H1 (cell line): ENCODE measurements around the gene WFDC11. TPM values are rescaled to one million over a fixed set of nuclear protein-coding genes. Genes with fewer than 3 reads are reported as not detected.

Source experiments
- BCL11A ChIP-seq, 2 experiments: IDR thresholded peaks; one replicate each; pipeline ENCODE4 v1.6.1; 2011; ENCODE audit warnings: low read depth in 2 of 2, low read length in 2 of 2, mild to moderate bottlenecking in 2 of 2
- EGR1 ChIP-seq: IDR thresholded peaks from 2 replicates; pipeline ENCODE4 v1.6.1; 2011; ENCODE audit warnings: low read depth, low read length, borderline replicate concordance
- FOSL1 ChIP-seq: IDR thresholded peaks from 2 replicates; pipeline ENCODE4 v1.6.1; 2011; ENCODE audit warnings: mild to moderate bottlenecking, low read depth, low read length, moderate library complexity; ENCODE audit not compliant: insufficient read depth
- SAP30 ChIP-seq: fragments of 300-600 bp; sonication (generic); IDR thresholded peaks from 2 replicates; pipeline ENCODE4 v1.7.1; 2012; ENCODE audit warnings: low read length, moderate library complexity, mild to moderate bottlenecking, inconsistent platforms; ENCODE audit not compliant: insufficient read depth, insufficient replicate concordance
- polyA plus RNA-seq, 7 experiments: library from polyadenylated mRNA; depleted of rRNA in 3 of 7; stranded (reverse) in 5 of 7; unstranded in 2 of 7; fragments of >200 nt in 5 of 7; fragments of 200-250 nt in 2 of 7; gene quantifications; 1 replicate in 5 of 7; 2 replicates in 1 of 7; 4 replicates in 1 of 7; pipeline versions ENCODE4 v1.2.1 to v1.2.3, GENCODE V29; 2011 to 2013; ENCODE audit warnings: missing spikeins in 2 of 7, mixed read lengths in 2 of 7
- total RNA-seq: library from RNA; stranded (reverse); fragmentation: NEBNext Ultra II Directional; extraction: Animal tissue kit (Norgen Biotek cat#: 25700); gene quantifications from 2 replicates; pipeline ENCODE4 v1.2.1, GENCODE V29; 2021

Gene WFDC11
- total and polyA plus RNA-seq, 2 of the 8 experiments (the other 6 are each of a cell fraction or from before 2014, with no cell fraction given): not detected

DNA sequence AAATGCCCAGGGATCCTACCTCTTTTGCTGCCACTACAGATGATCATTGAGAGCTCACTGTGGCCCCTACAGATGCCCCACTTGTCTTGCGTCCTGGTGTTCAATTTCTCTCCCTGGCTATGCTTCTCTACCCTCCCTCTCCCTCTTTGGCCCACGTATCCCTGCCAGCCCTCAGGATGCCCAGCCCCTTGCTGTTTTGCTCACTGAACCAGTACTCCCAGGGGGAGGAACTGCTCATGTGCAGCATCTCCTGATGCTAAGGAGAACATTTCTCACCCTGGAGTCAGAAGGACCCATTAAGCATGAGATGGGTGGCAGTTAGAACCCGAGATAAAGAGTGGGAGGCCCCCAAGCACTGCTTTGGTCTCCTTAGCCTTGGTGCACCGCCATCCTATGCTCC lies 38.9 kb downstream of the WFDC11 start, which contains the start of gene WFDC9 (continued):
- TF ChIP-seq EGR1: no peak
- no peak for TF ChIP-seq SAP30
- TF ChIP-seq FOSL1: no peak
- no peak for TF ChIP-seq BCL11A (IDR thresholded peaks at IDR 0.05; ENCODE audit: low read depth in 2 of 2, low read length in 2 of 2)
